H9 (cell line): ENCODE data around the gene CHST2. TPM values are rescaled to one million over a fixed set of nuclear protein-coding genes. Genes with fewer than 3 reads are reported as not detected.

Source experiments
- DNase-seq: peaks from one replicate; pipeline ENCODE4 v3.0.0-alpha.2; 2017
- H2AFZ ChIP-seq: one replicate; pipeline ENCODE4 v1.6.1; 2013; ENCODE audit warnings: mild to moderate bottlenecking, low read length, control low read depth, moderate library complexity
- H2AK5ac ChIP-seq: 2 replicates; pipeline ENCODE4 v1.6.1; 2013; ENCODE audit warnings: low read length, control low read depth, mixed read lengths; ENCODE audit not compliant: insufficient read length
- H2BK120ac ChIP-seq: one replicate; pipeline ENCODE4 v1.6.1; 2013; ENCODE audit warnings: low read depth, mild to moderate bottlenecking, low read length, control low read depth, inconsistent platforms; ENCODE audit not compliant: poor library complexity, severe bottlenecking
- H2BK12ac ChIP-seq: 2 replicates; pipeline ENCODE4 v1.6.1; 2013; ENCODE audit warnings: low read length, control low read depth, mixed read lengths, low read depth; ENCODE audit not compliant: insufficient read length
- H2BK15ac ChIP-seq: 2 replicates; pipeline ENCODE4 v1.6.1; 2013; ENCODE audit warnings: low read depth, low read length, control low read depth
- H2BK20ac ChIP-seq: one replicate; pipeline ENCODE4 v1.6.1; 2013; ENCODE audit warnings: low read depth, mild to moderate bottlenecking, low read length, control low read depth, inconsistent platforms; ENCODE audit not compliant: poor library complexity, severe bottlenecking
- H2BK5ac ChIP-seq: 2 replicates; pipeline ENCODE4 v1.6.1; 2013; ENCODE audit warnings: low read length, control low read depth, mixed read lengths; ENCODE audit not compliant: insufficient read length
- H3K14ac ChIP-seq: 2 replicates; pipeline ENCODE4 v1.6.1; 2013; ENCODE audit warnings: low read length, control low read depth; ENCODE audit not compliant: insufficient read depth
- H3K18ac ChIP-seq: 2 replicates; pipeline ENCODE4 v1.6.1; 2013; ENCODE audit warnings: low read depth, mild to moderate bottlenecking, mixed read lengths, low read length, control low read depth; ENCODE audit not compliant: insufficient read length
- H3K23ac ChIP-seq: 2 replicates; pipeline ENCODE4 v1.6.1; 2013; ENCODE audit warnings: low read length, control low read depth, mixed read lengths, low read depth; ENCODE audit not compliant: insufficient read length
- H3K23me2 ChIP-seq: 2 replicates; pipeline ENCODE4 v1.6.1; 2013; ENCODE audit warnings: low read depth, mild to moderate bottlenecking, mixed read lengths, low read length, control low read depth; ENCODE audit not compliant: insufficient read length, poor library complexity, severe bottlenecking
- H3K27ac ChIP-seq: 2 replicates; pipeline ENCODE4 v1.5.1; 2013; ENCODE audit warnings: low read length, control low read depth, mixed read lengths, low read depth; ENCODE audit not compliant: insufficient read length
- H3K27me3 ChIP-seq: 2 replicates; pipeline ENCODE4 v1.6.1; 2013; ENCODE audit warnings: low read length, control low read depth, inconsistent platforms; ENCODE audit not compliant: insufficient read depth
- H3K4ac ChIP-seq: 2 replicates; pipeline ENCODE4 v1.6.1; 2013; ENCODE audit warnings: low read depth, mild to moderate bottlenecking, control low read depth, inconsistent platforms, low read length, moderate library complexity
- H3K4me1 ChIP-seq: 2 replicates; pipeline ENCODE4 v1.6.1; 2013; ENCODE audit warnings: low read length, control low read depth, inconsistent platforms; ENCODE audit not compliant: insufficient read depth
- H3K4me2 ChIP-seq: 2 replicates; pipeline ENCODE4 v1.6.1; 2013; ENCODE audit warnings: low read length, control low read depth, mixed read lengths; ENCODE audit not compliant: insufficient read length, insufficient read depth
- H3K56ac ChIP-seq: 2 replicates; pipeline ENCODE4 v1.6.1; 2013; ENCODE audit warnings: low read depth, mild to moderate bottlenecking, mixed read lengths, low read length, control low read depth; ENCODE audit not compliant: insufficient read length
- H3K79me1 ChIP-seq: 2 replicates; pipeline ENCODE4 v1.6.1; 2013; ENCODE audit warnings: low read depth, mild to moderate bottlenecking, moderate library complexity, low read length, control low read depth, inconsistent platforms; ENCODE audit not compliant: insufficient read depth, poor library complexity, severe bottlenecking
- H3K79me2 ChIP-seq: 2 replicates; pipeline ENCODE4 v1.6.1; 2013; ENCODE audit warnings: low read length, control low read depth, inconsistent platforms; ENCODE audit not compliant: insufficient read depth
- H3K9ac ChIP-seq: 2 replicates; pipeline ENCODE4 v1.6.1; 2013; ENCODE audit warnings: low read length, control low read depth, mixed read lengths; ENCODE audit not compliant: insufficient read length; ENCODE audit errors: extremely low read depth
- H3K9me3 ChIP-seq: one replicate; pipeline ENCODE4 v1.6.1; 2013; ENCODE audit warnings: low read depth, low read length, inconsistent platforms; ENCODE audit not compliant: control insufficient read depth
- H3T11ph ChIP-seq: one replicate; pipeline ENCODE4 v1.6.1; 2013; ENCODE audit warnings: mild to moderate bottlenecking, low read length, control low read depth, inconsistent platforms
- H4K20me1 ChIP-seq: one replicate; pipeline ENCODE4 v1.6.1; 2013; ENCODE audit not compliant: control insufficient read depth, insufficient read length, insufficient read depth
- H4K5ac ChIP-seq: 2 replicates; pipeline ENCODE4 v1.6.1; 2013; ENCODE audit warnings: low read depth, mild to moderate bottlenecking, mixed read lengths, low read length, control low read depth; ENCODE audit not compliant: insufficient read length
- H4K8ac ChIP-seq: replicated peaks from 2 replicates; pipeline ENCODE4 v1.6.1; 2013; ENCODE audit warnings: low read length, control low read depth, mixed read lengths, low read depth; ENCODE audit not compliant: insufficient read length
- H4K91ac ChIP-seq: 2 replicates; pipeline ENCODE4 v1.6.1; 2013; ENCODE audit warnings: low read depth, mild to moderate bottlenecking, moderate library complexity, mixed read lengths, low read length, control low read depth; ENCODE audit not compliant: insufficient read length
- H3K27ac Mint-ChIP-seq, 3 experiments: 2 replicates in 2 of 3; 3 replicates in 1 of 3; pipeline ENCODE4 v1.8.0; 2020 to 2021; ENCODE audit warnings: mixed read lengths in 3 of 3, mild to moderate bottlenecking in 1 of 3, moderate library complexity in 1 of 3
- H3K27me3 Mint-ChIP-seq: 2 replicates; pipeline ENCODE4 v1.8.0; 2021; ENCODE audit warnings: low read depth, mild to moderate bottlenecking, moderate library complexity, mixed read lengths
- H3K36me3 Mint-ChIP-seq, 3 experiments: 2 replicates in 2 of 3; 3 replicates in 1 of 3; pipeline ENCODE4 v1.8.0; 2020 to 2021; ENCODE audit warnings: low read depth in 3 of 3, mixed read lengths in 3 of 3; ENCODE audit not compliant: insufficient read depth in 1 of 3
- H3K4me1 Mint-ChIP-seq, 2 experiments: 2 replicates each; pipeline ENCODE4 v1.8.0; 2020; ENCODE audit warnings: mixed read lengths in 2 of 2
- H3K4me3 Mint-ChIP-seq, 2 experiments: 2 replicates in 1 of 2; 3 replicates in 1 of 2; pipeline ENCODE4 v1.8.0; 2020 to 2021; ENCODE audit warnings: mild to moderate bottlenecking in 2 of 2, mixed read lengths in 2 of 2, moderate library complexity in 1 of 2
- H3K9me3 Mint-ChIP-seq, 2 experiments: 2 replicates in 1 of 2; 3 replicates in 1 of 2; pipeline ENCODE4 v1.8.0; 2020; ENCODE audit warnings: mild to moderate bottlenecking in 2 of 2, mixed read lengths in 2 of 2, moderate library complexity in 1 of 2
- WGBS: extraction: QIAGEN DNeasy Blood & Tissue Kit; methylation state at CpG from one replicate; pipeline ENCODE4 v1.1.7; 2013; ENCODE audit warnings: missing lambda C conversion rate, low lambda C conversion rate, mixed read lengths; ENCODE audit not compliant: insufficient read length; ENCODE audit errors: extremely low coverage; 5-methylcytosine and 5-hydroxymethylcytosine counted together
- total RNA-seq: library from RNA; stranded (reverse); gene quantifications from 2 replicates; pipeline ENCODE4 v1.2.1, GENCODE V29; 2021
- TF ChIP-seq, protein P1 (sequence below): fragments of 200-600 bp; sonication (generic); conservative IDR thresholded peaks from 3 replicates; pipeline ENCODE4 v1.8.0; 2021; ENCODE audit warnings: antibody characterized with exemption, mild to moderate bottlenecking

The CHST2 gene
- total RNA-seq, 1 experiment from 2014 or later, result 5.8 TPM

DNA sequence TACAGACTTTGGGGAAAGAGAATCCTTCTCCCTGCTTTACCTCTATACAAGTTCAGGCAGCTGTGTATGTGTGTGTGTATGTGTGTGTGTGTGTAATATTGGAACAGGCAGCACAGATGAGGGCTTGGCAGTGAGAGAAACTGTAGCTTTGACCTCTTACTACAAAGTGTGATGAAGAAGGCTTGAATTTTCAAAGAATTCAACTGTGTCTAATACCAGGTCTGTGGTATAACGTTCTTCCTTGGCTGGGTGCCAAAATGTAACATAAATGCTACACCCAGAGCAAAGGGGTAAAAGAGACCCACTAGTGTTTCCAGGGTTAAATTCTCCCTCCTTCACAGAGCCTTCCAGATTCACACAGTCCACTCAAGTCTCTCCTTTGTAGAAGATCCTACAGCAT, 51.1 kb downstream of the CHST2 start:
- TF ChIP-seq, protein P1, sequence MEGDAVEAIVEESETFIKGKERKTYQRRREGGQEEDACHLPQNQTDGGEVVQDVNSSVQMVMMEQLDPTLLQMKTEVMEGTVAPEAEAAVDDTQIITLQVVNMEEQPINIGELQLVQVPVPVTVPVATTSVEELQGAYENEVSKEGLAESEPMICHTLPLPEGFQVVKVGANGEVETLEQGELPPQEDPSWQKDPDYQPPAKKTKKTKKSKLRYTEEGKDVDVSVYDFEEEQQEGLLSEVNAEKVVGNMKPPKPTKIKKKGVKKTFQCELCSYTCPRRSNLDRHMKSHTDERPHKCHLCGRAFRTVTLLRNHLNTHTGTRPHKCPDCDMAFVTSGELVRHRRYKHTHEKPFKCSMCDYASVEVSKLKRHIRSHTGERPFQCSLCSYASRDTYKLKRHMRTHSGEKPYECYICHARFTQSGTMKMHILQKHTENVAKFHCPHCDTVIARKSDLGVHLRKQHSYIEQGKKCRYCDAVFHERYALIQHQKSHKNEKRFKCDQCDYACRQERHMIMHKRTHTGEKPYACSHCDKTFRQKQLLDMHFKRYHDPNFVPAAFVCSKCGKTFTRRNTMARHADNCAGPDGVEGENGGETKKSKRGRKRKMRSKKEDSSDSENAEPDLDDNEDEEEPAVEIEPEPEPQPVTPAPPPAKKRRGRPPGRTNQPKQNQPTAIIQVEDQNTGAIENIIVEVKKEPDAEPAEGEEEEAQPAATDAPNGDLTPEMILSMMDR, result no peak
- no peak overlapping the region for H2BK20ac ChIP-seq
- no peaks in the 10 kb centered on the region; the same call in 1 of the 2 replicates for H3K27me3 Mint-ChIP-seq

More for the DNA sequence above, 51.1 kb downstream of the CHST2 start:
- no peak overlapping the region for H4K5ac ChIP-seq
- no peak overlapping the region for H3K9ac ChIP-seq
- no peak overlapping the region for H3K27ac ChIP-seq
- H4K91ac ChIP-seq, result no peak overlapping the region
- H2BK5ac ChIP-seq, result no peak overlapping the region
- Mint-ChIP-seq H3K9me3 (peaks cover 11 to 13% of the 10 kb centered on the region in 2 experiments), H3K4me3 (no peak overlapping the region), H3K4me1 (peaks cover under 1% of the 10 kb centered on the region in 2 experiments), H3K36me3 (peaks cover 4 to 10% (median 7%) of the 10 kb centered on the region in 3 experiments; a peak in 5 of 7 replicates), H3K27ac (no peak overlapping the region)
- no peak overlapping the region for H4K8ac ChIP-seq
- H3T11ph ChIP-seq, result no peak overlapping the region
- no peak overlapping the region for H3K4me2 ChIP-seq
- H4K20me1 ChIP-seq, result no peaks in the 10 kb centered on the region
- no peak overlapping the region for H2AK5ac ChIP-seq
- H2AFZ ChIP-seq, result no peak overlapping the region
- no peak overlapping the region for H2BK15ac ChIP-seq
- H3K4me1 ChIP-seq, result no peaks in the 10 kb centered on the region
- DNase-seq, result no peak
- H3K23me2 ChIP-seq, result no peaks in the 10 kb centered on the region
- H3K23ac ChIP-seq, result no peak overlapping the region
- H3K14ac ChIP-seq, result no peak overlapping the region
- no peaks in the 10 kb centered on the region for H3K27me3 ChIP-seq
- H2BK12ac ChIP-seq, result no peak overlapping the region
- H3K79me2 ChIP-seq, result no peaks in the 10 kb centered on the region
- no peak overlapping the region for H3K4ac ChIP-seq
- no peaks in the 10 kb centered on the region for H3K9me3 ChIP-seq
- H2BK120ac ChIP-seq, result no peak overlapping the region
- no peak overlapping the region for H3K56ac ChIP-seq
- no peaks in the 10 kb centered on the region for H3K79me1 ChIP-seq
- no peak overlapping the region for H3K18ac ChIP-seq
- no CpG with 5 or more reads among the region's 1 CpG for WGBS
